Measurements from ENCODE around the gene SNX20. TPM values are rescaled to one million over a fixed set of nuclear protein-coding genes. Genes with fewer than 3 reads are reported as not detected.

The SNX20 gene
- total and polyA plus RNA-seq, 10 of the 15 experiments (the other 5 are each of a cell fraction or from before 2014, with no cell fraction given) = 4.6 to 30.8 (median 21.9) TPM

DNA sequence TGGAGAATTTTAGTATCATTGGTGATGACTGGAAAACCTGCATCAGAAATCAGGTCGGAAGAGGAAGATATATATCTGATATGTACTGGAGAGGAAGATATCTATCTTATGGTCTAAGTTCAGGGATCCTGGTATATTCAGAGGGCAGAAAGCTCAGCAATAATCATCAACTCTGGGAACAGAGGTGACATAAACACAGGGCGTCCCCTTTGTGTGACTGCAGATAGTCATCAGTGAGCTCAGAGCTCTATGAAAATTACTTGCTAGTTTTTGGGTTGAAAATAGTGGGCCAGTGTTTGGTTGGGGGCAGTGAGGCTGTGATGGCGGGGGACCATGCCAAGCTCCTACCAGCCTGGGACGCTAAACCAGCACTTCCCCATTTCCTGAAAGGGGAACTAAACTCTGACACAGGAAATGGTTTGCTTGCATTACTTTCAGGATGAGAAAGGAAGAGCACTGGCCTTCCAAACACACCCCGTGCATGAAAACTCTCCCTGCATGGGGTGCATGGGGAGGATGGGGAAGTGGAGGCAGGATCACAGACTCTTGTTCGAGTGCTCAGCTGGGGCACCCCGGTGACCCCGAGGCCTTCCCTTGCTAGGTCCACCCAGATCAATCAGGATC, 28.1 kb upstream of the SNX20 start (continued):
- TF ChIP-seq, protein P1, sequence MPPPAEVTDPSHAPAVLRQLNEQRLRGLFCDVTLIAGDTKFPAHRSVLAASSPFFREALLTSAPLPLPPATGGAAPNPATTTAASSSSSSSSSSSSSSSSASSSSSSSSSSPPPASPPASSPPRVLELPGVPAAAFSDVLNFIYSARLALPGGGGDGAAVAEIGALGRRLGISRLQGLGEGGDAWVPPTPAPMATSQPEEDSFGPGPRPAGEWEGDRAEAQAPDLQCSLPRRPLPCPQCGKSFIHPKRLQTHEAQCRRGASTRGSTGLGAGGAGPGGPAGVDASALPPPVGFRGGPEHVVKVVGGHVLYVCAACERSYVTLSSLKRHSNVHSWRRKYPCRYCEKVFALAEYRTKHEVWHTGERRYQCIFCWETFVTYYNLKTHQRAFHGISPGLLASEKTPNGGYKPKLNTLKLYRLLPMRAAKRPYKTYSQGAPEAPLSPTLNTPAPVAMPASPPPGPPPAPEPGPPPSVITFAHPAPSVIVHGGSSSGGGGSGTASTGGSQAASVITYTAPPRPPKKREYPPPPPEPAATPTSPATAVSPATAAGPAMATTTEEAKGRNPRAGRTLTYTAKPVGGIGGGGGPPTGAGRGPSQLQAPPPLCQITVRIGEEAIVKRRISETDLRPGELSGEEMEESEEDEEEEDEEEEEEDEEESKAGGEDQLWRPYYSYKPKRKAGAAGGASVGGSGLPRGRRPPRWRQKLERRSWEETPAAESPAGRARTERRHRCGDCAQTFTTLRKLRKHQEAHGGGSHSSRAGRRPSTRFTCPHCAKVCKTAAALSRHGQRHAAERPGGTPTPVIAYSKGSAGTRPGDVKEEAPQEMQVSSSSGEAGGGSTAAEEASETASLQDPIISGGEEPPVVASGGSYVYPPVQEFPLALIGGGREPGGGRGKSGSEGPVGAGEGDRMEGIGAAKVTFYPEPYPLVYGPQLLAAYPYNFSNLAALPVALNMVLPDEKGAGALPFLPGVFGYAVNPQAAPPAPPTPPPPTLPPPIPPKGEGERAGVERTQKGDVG (CRISPR knock-in tag; IDR thresholded peaks at IDR 0.05) = no peak
- no peak for TF ChIP-seq ZBED1 (IDR thresholded peaks at IDR 0.05; ENCODE audit: borderline replicate concordance)
- TF ChIP-seq GATAD2B (conservative IDR thresholded peaks at IDR 0.05; ENCODE audit: low read depth) = peak; percentile 51; the same call in 1 of the 2 replicates
- peak; percentile 86 for TF ChIP-seq IKZF1 (conservative IDR thresholded peaks at IDR 0.05)
- TF ChIP-seq NR2F1 (conservative IDR thresholded peaks at IDR 0.05) = no peak
- TF ChIP-seq EED (IDR thresholded peaks at IDR 0.05; ENCODE audit: low read depth) = peak; percentile 79
- TF ChIP-seq IKZF2 (IDR thresholded peaks at IDR 0.05) = peak; percentile 81 to 86
- 0 out of 3 replicates have a peak, but pooled peaks of 1 of the 2 experiments have one; percentile 5 for TF ChIP-seq EGR1 (IDR thresholded peaks at IDR 0.05; ENCODE audit: borderline replicate concordance in 1 of 2, low read depth in 2 of 2, low read length in 2 of 2)
- peak; percentile 44; the same call in 1 of the 2 replicates for TF ChIP-seq DPF2 (IDR thresholded peaks at IDR 0.05)
- peak; percentile 16 to 42; a peak in 2 of 4 replicates for TF ChIP-seq BHLHE40 (IDR thresholded peaks at IDR 0.05; ENCODE audit: borderline replicate concordance in 1 of 2, low read depth in 2 of 2, low read length in 1 of 2)
- TF ChIP-seq EP300 (IDR thresholded peaks at IDR 0.05; ENCODE audit: borderline replicate concordance in 1 of 2, control insufficient read depth in 1 of 2, low read depth in 2 of 2, low read length in 2 of 2) = no peak
- TF ChIP-seq, protein P2, sequence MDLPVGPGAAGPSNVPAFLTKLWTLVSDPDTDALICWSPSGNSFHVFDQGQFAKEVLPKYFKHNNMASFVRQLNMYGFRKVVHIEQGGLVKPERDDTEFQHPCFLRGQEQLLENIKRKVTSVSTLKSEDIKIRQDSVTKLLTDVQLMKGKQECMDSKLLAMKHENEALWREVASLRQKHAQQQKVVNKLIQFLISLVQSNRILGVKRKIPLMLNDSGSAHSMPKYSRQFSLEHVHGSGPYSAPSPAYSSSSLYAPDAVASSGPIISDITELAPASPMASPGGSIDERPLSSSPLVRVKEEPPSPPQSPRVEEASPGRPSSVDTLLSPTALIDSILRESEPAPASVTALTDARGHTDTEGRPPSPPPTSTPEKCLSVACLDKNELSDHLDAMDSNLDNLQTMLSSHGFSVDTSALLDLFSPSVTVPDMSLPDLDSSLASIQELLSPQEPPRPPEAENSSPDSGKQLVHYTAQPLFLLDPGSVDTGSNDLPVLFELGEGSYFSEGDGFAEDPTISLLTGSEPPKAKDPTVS (IDR thresholded peaks at IDR 0.05; ENCODE audit: low read depth, low read length) = no peak
- TF ChIP-seq RUNX3 (IDR thresholded peaks at IDR 0.05; ENCODE audit: low read length) = peak; percentile 58
- no peak for TF ChIP-seq ATF7 (IDR thresholded peaks at IDR 0.05; ENCODE audit: low read depth)
- TF ChIP-seq POU2F2 (IDR thresholded peaks at IDR 0.05; ENCODE audit: borderline replicate concordance, low read depth, low read length) = 0 out of 3 replicates have a peak, but pooled peaks have one; percentile 15
- no peak for TF ChIP-seq CHD1 (IDR thresholded peaks at IDR 0.05; ENCODE audit: low read depth, low read length)
- TF ChIP-seq BRCA1 (IDR thresholded peaks at IDR 0.05; ENCODE audit: low read depth, low read length) = no peak
- TF ChIP-seq, protein P3, sequence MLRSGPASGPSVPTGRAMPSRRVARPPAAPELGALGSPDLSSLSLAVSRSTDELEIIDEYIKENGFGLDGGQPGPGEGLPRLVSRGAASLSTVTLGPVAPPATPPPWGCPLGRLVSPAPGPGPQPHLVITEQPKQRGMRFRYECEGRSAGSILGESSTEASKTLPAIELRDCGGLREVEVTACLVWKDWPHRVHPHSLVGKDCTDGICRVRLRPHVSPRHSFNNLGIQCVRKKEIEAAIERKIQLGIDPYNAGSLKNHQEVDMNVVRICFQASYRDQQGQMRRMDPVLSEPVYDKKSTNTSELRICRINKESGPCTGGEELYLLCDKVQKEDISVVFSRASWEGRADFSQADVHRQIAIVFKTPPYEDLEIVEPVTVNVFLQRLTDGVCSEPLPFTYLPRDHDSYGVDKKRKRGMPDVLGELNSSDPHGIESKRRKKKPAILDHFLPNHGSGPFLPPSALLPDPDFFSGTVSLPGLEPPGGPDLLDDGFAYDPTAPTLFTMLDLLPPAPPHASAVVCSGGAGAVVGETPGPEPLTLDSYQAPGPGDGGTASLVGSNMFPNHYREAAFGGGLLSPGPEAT (IDR thresholded peaks at IDR 0.05; ENCODE audit: low read depth) = peak; percentile 65
- peak; percentile 35; the same call in 1 of the 2 replicates for TF ChIP-seq NR2C1 (IDR thresholded peaks at IDR 0.05)
- TF ChIP-seq ZZZ3 (IDR thresholded peaks at IDR 0.05; ENCODE audit: control insufficient read depth, insufficient read length, low read depth) = no peak
- 0 out of 2 replicates have a peak, but pooled peaks have one; percentile 27 for TF ChIP-seq CREB1 (IDR thresholded peaks at IDR 0.05; ENCODE audit: low read depth)
- TF ChIP-seq SMC3 (IDR thresholded peaks at IDR 0.05; ENCODE audit: borderline replicate concordance, low read length) = no peak
- no peak for TF ChIP-seq NFXL1 (IDR thresholded peaks at IDR 0.05; ENCODE audit: borderline replicate concordance)
- TF ChIP-seq ZNF207 (IDR thresholded peaks at IDR 0.05; ENCODE audit: borderline replicate concordance) = peak; percentile 32; the same call in 1 of the 2 replicates

Data from GM12878 (cell line).